NCI-H1105 treated with DMSO at 0.1 percent for 48 hours (cell line): ENCODE measurements around the gene FDX1.

Experiments
- DNase-seq: peaks from one replicate; lab custom pipeline; 2025; lab: John Stamatoyannopoulos, UW

FDX1 gene

DNA sequence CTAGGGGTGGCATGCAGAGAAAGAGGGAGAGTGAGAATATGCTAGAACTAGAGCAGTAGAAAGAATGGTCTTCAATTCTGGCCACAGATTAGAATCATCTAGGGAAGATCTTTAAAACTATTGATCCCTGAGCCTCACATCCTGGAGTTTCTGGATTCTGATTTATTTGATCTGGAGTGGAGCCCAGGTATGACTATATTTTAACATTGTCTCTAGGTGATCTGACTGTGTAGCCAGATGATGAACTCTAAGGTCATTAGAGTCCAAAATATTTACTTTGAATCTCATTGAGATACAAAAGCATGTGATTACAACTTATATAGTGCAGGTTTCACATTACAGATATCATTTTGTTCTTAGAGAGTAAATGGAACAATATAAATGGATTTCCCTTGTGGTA lies 79.7 kb downstream of the FDX1 start:
- peak; percentile 40 for DNase-seq

DNA sequence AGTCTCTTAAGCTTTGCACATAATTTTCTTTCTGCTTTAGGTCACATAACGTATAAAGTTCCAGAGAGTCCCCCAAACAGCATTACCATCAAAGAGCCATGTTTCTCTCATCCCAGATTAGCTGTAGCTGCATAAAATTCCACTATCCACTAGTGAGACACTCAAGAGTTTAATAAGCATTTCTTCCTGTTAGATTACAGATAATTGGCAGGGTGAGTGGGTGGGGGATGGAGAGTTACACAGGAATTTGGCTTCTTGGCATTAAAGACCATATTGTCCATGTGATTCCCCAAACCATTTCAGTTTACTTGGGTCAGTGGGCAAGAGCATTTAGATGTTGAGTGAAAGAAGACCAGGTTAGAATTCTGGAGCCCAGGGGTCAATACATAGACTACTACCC lies 82.3 kb downstream of the FDX1 start:
- no peak for DNase-seq

DNA sequence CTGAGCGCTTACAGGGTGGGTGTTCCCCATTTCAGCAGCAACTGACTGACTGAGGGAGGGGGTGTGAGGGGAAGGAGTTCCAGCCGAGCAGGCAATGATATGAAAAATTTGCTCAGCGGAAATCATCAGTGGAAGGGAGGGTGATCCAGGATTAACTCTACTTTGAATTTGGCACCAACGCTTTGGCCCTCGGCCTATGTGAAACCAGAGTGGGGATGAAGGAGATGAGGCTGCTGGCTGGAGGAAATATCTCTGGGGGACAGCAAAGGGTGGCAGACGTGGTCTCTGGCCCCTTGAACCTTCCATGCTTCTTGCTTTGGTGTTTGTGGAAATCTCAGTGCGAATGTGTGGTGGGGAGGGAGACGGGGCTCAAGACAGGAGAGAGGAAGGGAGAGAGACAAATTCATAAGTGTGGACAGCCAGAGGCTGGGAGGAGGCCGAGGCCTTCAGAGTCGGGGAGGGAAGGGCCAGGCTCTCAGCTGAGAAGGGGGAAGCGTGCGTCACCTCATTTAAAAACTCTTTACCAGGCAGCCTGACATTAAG lies 83.6 kb downstream of the FDX1 start:
- no peak for DNase-seq

DNA sequence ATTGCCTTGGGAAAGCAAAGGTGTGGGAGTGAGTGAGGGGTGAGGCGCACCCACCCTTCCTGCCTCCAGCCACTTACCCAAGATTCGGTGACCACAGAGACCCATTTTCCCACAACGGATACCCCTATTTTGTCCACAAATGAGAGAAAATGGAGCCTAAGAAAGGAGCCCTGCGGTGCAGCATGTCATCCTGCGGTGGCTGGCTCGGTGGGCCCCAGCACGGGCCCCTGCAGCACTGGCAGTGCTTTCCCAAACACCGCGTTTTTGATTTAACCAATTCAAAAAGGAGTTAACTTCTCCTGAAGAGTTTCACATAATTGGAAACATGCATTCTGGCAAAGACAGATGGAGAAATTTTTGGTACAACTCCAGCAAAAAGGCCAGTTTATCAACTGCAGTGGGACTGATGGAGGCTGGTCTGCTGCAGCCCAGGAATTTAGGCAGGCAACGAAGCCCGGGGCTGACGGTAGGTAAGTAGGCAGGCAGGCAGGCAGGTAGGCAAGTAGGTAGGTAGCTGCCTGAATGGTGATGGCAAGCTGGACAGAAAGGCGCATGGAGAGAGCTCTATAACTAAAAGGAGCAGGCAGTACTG lies 84.2 kb downstream of the FDX1 start:
- no peak for DNase-seq
